NT2/D1 (cell line): ENCODE data around the gene RNF215.

ENCODE experiments used
- SUZ12 ChIP-seq: IDR thresholded peaks from 2 replicates; pipeline ENCODE4 v1.6.1; 2011; ENCODE audit not compliant: insufficient read length, insufficient read depth; ENCODE audit errors: extremely low read depth
- ZNF274 ChIP-seq: IDR thresholded peaks from 2 replicates; pipeline ENCODE4 v1.6.1; 2011; ENCODE audit warnings: mild to moderate bottlenecking, low read depth, low read length

GRCh38 chr22:30361916-30362650 is 25.1 kb downstream of the RNF215 start:
- TF ChIP-seq SUZ12, result no peak
- no peak for TF ChIP-seq ZNF274
